ENCODE data around the gene TMEM214.

Gene TMEM214

DNA sequence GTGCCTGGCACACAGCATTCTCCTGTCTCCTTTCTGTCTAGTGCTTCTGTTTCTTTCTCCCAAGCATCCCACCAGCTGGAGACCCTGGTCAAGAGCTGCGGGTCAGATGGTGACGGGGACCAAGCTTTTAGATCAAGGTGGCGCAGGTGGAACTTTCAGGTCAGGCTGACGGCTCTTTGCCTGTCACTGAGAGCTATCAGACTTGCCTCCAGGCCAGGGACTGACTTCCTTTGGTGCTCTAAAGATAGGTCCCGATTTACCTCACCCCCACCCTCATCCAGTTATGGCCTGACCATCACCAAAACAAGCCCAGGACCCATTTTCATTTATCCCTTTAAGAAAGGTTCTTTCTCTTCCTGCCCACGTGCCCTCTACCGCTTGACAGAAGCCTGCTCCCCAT lies 44.5 kb downstream of the TMEM214 start:
- peaks cover 5% of the 10 kb centered on the region for H3K4me1 ChIP-seq
- H2AFZ ChIP-seq, result no peak overlapping the region
- no peaks in the 10 kb centered on the region for H3K36me3 ChIP-seq (ENCODE audit: control insufficient read depth, insufficient read depth, low read length)
- H3K79me2 ChIP-seq, result no peaks in the 10 kb centered on the region
- H3K27me3 ChIP-seq (ENCODE audit: control insufficient read depth, insufficient read depth, low read length), result no peaks in the 10 kb centered on the region
- H3K9me3 ChIP-seq (ENCODE audit: control insufficient read depth, low read length), result no peaks in the 10 kb centered on the region
- H3K4me2 ChIP-seq (ENCODE audit: low read length), result no peak overlapping the region
- no peak overlapping the region for H3K9ac ChIP-seq
- no peak overlapping the region for H3K27ac ChIP-seq
- TF ChIP-seq, protein P1, sequence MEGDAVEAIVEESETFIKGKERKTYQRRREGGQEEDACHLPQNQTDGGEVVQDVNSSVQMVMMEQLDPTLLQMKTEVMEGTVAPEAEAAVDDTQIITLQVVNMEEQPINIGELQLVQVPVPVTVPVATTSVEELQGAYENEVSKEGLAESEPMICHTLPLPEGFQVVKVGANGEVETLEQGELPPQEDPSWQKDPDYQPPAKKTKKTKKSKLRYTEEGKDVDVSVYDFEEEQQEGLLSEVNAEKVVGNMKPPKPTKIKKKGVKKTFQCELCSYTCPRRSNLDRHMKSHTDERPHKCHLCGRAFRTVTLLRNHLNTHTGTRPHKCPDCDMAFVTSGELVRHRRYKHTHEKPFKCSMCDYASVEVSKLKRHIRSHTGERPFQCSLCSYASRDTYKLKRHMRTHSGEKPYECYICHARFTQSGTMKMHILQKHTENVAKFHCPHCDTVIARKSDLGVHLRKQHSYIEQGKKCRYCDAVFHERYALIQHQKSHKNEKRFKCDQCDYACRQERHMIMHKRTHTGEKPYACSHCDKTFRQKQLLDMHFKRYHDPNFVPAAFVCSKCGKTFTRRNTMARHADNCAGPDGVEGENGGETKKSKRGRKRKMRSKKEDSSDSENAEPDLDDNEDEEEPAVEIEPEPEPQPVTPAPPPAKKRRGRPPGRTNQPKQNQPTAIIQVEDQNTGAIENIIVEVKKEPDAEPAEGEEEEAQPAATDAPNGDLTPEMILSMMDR (IDR thresholded peaks at IDR 0.05), result no peak
- no peak overlapping the region for H3K4me3 ChIP-seq (ENCODE audit: low read depth, low read length)

DNA sequence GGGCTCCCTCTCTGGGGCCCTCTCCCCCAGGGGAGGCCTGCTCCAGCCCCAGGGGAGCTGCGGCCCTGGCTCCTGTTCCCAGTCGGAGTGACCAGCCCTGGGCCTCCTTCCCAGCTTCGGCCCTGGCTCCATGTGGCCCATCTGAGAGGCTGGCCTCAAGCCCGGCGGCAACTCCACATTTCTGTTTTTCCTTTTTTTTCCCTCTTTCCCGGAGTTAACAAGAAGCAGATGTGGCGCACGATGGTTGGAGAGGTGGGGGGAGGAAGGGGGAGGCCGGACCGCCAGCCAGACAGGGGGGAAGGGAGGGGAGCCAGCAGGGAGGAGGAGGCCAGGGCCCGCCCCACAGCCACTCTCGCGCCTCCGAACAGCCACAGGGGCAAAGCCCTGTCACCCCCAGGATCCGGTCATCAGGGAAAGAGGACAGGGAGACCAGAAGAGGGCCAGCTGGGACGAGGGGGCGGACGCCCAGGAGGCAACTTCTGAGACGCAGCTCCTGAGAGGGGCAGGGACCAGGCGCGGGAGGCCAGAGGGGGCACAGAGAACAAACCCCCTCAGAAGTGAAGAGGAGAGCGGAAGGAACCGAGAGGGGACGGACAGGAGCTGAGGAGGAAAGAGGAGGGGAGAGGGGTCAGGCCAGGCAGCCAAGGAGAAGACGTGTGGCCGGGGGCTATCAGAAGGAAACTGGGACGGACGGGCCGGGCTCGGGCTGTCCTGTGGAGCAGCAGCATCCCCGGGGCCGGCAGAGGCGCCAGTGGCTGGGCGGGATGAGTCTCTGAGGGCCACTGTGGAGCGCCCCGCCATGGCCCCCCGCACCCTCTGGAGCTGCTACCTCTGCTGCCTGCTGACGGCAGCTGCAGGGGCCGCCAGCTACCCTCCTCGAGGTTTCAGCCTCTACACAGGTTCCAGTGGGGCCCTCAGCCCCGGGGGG lies 45.8 kb downstream of the TMEM214 start, which contains the start of gene EMILIN1:
Gene EMILIN1, plus strand, starts transcription at position 349 of the 928 bp plus-strand sequence. Its CDS starts 451 bp downstream, at position 800.
- H3K4me3 ChIP-seq (ENCODE audit: low read depth, low read length), result no peak within 1 kb of the TSS
- no peak within 1 kb of the TSS for H3K4me2 ChIP-seq (ENCODE audit: low read length)
- H3K27me3 ChIP-seq (ENCODE audit: control insufficient read depth, insufficient read depth, low read length), result no peaks in the 10 kb centered on the region
- no peak within 1 kb of the TSS for H3K9ac ChIP-seq
- peaks cover 5% of the 10 kb centered on the region for H3K4me1 ChIP-seq
- H3K9me3 ChIP-seq (ENCODE audit: control insufficient read depth, low read length), result no peaks in the 10 kb centered on the region
- no peak within 1 kb of the TSS for H3K27ac ChIP-seq
- H3K36me3 ChIP-seq (ENCODE audit: control insufficient read depth, insufficient read depth, low read length), result no peaks in the 10 kb centered on the region
- TF ChIP-seq, protein P1 (IDR thresholded peaks at IDR 0.05), result no peak
- H3K79me2 ChIP-seq, result no peaks in the 10 kb centered on the region
- H2AFZ ChIP-seq, result no peak within 1 kb of the TSS

DNA sequence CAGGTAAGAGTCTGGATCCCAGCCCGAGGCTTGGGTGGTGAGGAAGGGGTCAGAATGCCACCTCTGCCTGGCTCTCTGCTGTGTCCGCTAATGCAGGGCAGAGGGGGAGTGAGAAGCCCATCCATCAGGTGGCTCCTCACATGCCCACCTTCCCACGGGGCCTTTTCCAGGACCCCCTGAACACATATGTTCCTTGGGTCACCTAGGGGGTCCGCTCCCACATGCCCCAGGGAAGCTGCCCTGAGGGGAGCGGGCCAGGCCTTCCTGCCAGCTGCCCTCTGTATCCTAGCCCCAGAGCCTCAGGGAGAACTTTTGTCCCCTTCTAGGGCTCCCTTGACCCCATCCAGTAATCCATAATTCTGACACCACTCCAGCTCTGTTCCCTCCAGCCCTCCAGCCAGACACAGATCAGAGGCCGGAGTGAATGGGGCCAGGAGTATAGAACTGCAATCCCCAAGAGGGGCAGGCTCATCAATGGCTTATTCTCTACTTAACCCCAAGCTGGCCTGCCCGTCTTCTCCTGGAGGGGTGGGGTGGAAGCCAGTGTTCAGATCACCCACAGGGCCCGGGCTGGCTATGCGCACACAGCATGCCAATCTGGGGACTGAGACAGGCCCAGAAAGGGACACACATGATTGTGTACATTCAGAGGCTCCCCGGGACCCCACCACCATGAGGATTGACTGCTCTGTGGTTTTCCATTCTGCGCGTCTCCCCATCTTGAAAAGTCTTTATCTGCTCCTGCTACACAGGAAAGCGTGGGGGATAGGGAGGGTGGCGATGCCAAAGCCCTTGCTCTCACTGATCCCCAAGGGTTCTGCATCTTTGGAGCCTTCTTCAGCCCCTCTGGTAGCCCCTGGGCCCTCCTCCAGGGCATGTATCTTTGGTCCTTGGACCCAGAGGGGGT lies 46.7 kb downstream of the TMEM214 start:
- no peak overlapping the region for H3K9ac ChIP-seq
- H2AFZ ChIP-seq, result no peak overlapping the region
- no peak overlapping the region for H3K4me3 ChIP-seq (ENCODE audit: low read depth, low read length)
- TF ChIP-seq, protein P1 (IDR thresholded peaks at IDR 0.05), result no peak
- H3K4me1 ChIP-seq, result peaks cover 5% of the 10 kb centered on the region
- H3K4me2 ChIP-seq (ENCODE audit: low read length), result no peak overlapping the region
- no peaks in the 10 kb centered on the region for H3K36me3 ChIP-seq (ENCODE audit: control insufficient read depth, insufficient read depth, low read length)
- H3K9me3 ChIP-seq (ENCODE audit: control insufficient read depth, low read length), result no peaks in the 10 kb centered on the region
- H3K79me2 ChIP-seq, result no peaks in the 10 kb centered on the region
- no peak overlapping the region for H3K27ac ChIP-seq
- no peaks in the 10 kb centered on the region for H3K27me3 ChIP-seq (ENCODE audit: control insufficient read depth, insufficient read depth, low read length)

DNA sequence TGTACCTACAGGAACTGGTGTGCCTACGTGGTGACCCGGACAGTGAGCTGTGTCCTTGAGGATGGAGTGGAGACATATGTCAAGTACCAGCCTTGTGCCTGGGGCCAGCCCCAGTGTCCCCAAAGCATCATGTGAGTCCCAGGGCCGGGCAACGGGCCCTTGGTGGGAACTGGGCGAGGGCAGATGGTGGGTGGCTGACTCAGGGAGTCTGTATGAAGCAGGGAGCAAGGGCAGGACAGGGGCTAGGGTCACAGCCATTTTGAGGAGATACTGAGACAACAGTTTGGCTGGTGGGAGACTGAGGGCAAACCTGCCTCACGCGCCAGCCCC lies 47.3 kb downstream of the TMEM214 start:
- Histone ChIP-seq H3K4me3 (ENCODE audit: low read depth, low read length) (no peak overlapping the region), H3K4me2 (ENCODE audit: low read length) (no peak overlapping the region), H3K36me3 (ENCODE audit: control insufficient read depth, insufficient read depth, low read length) (no peaks in the 10 kb centered on the region), H3K79me2 (no peaks in the 10 kb centered on the region), H3K9ac (no peak overlapping the region), H3K27me3 (ENCODE audit: control insufficient read depth, insufficient read depth, low read length) (no peaks in the 10 kb centered on the region), H3K9me3 (ENCODE audit: control insufficient read depth, low read length) (no peaks in the 10 kb centered on the region), H2AFZ (no peak overlapping the region), H3K27ac (no peak overlapping the region), H3K4me1 (peaks cover 7% of the 10 kb centered on the region)
- TF ChIP-seq, protein P1 (IDR thresholded peaks at IDR 0.05), result no peak

All from parathyroid adenoma (tissue), 2 donors.